ENCODE measurements around the gene TEX26. TPM values are rescaled to one million over a fixed set of nuclear protein-coding genes. Genes with fewer than 3 reads are reported as not detected.

TEX26 gene
- total RNA-seq, 1 donor from 2014 or later: not detected

DNA sequence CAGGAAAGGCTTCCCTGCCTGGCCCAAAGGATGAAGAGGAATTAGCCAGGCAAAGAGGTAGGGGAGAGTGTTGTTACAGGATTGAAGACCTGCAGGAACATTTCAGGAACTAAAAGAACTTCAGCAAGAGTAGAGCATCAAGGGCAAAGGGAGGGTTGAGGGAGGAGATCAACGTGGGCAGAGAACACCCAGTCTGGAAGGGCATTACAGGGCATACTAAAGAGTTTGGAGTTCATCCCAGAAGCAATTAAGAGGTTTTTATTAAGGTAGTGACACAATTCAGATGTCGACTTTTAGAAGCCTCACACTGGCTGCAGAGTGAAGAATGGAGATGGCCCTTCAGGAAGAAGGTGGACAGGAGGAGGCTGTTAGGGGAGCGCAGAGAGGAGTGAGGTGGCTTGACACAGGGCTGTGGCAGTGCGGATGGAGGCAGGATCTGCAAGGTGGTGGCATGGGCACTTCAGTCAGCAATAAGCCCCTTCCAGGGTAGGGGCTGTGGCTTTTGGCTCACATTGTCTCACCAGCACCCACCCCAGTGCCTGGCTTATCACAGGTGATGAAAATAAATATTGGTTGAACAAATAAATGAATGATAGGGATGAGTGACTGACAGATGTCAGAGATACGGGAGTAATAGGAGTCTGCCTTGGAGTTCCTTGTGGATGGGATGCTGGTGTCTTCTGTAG, 24.9 kb downstream of the TEX26 start:
- no peaks in the 10 kb centered on the region for H3K9me3 ChIP-seq
- intact Hi-C loops (cut with DNase I): no loop called here
- H3K36me3 ChIP-seq: no peaks in the 10 kb centered on the region
- no peak overlapping the region for H3K27ac ChIP-seq
- H3K4me3 ChIP-seq: no peak overlapping the region
- H3K4me1 ChIP-seq: no peaks in the 10 kb centered on the region
- no peaks in the 10 kb centered on the region for H3K27me3 ChIP-seq
- DNase-seq (ENCODE audit: low spot score in 2 of 2): no peak
- TF ChIP-seq CTCF (IDR thresholded peaks at IDR 0.05): no peak

DNA sequence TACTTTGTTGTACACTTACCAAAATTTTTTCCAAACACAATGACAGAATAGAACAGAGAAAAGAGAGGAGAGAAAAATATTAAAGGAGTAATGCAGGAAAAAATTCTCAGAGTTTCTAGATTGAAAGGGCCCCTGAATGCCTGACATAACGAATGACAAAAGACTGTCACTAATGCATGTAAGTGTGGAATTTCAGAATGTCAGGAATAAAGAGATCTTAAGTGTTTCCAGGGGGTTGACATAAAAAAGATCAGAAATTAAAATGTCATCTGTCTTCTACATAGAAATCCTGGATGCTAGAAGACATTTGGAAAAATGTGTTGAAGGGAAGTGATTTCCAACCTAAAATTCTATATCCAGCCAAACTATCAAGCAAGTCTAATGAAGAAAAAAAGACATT, 27.2 kb downstream of the TEX26 start:
- TF ChIP-seq CTCF (IDR thresholded peaks at IDR 0.05): no peak
- Histone ChIP-seq H3K4me3 (no peak overlapping the region), H3K27ac (no peak overlapping the region), H3K4me1 (no peaks in the 10 kb centered on the region), H3K36me3 (no peaks in the 10 kb centered on the region), H3K27me3 (no peaks in the 10 kb centered on the region), H3K9me3 (no peaks in the 10 kb centered on the region)
- DNase-seq (ENCODE audit: low spot score in 2 of 2): no peak
- intact Hi-C loops (cut with DNase I): no loop called here

GRCh38 chr13:30963791-30964190, 31.3 kb downstream of the TEX26 start:
- TF ChIP-seq CTCF (IDR thresholded peaks at IDR 0.05): no peak
- H3K9me3 ChIP-seq: no peaks in the 10 kb centered on the region
- no peaks in the 10 kb centered on the region for H3K4me1 ChIP-seq
- H3K27ac ChIP-seq: no peak overlapping the region
- no peaks in the 10 kb centered on the region for H3K27me3 ChIP-seq
- H3K4me3 ChIP-seq: no peak overlapping the region
- intact Hi-C loops (cut with DNase I): no loop called here
- no peak for DNase-seq (ENCODE audit: low spot score in 2 of 2)
- no peaks in the 10 kb centered on the region for H3K36me3 ChIP-seq

- DNase-seq (ENCODE audit: low spot score in 2 of 2): no peak
- Histone ChIP-seq H3K36me3 (no peaks in the 10 kb centered on the region), H3K27ac (no peak overlapping the region), H3K9me3 (no peaks in the 10 kb centered on the region), H3K27me3 (no peaks in the 10 kb centered on the region), H3K4me3 (no peak overlapping the region), H3K4me1 (no peaks in the 10 kb centered on the region)
- intact Hi-C loops (cut with DNase I): no loop called here
- TF ChIP-seq CTCF (IDR thresholded peaks at IDR 0.05): no peak
Measured at GRCh38 chr13:30965380-30965779, 32.9 kb downstream of the TEX26 start.

GRCh38 chr13:30966101-30966500, 33.6 kb downstream of the TEX26 start:
- DNase-seq (ENCODE audit: low spot score in 2 of 2): no peak
- Histone ChIP-seq H3K4me1 (no peaks in the 10 kb centered on the region), H3K9me3 (no peaks in the 10 kb centered on the region), H3K27ac (no peak overlapping the region), H3K4me3 (no peak overlapping the region), H3K36me3 (no peaks in the 10 kb centered on the region), H3K27me3 (no peaks in the 10 kb centered on the region)
- TF ChIP-seq CTCF (IDR thresholded peaks at IDR 0.05): no peak
- intact Hi-C loops (cut with DNase I): no loop called here

GRCh38 chr13:30968846-30969245, 36.4 kb downstream of the TEX26 start:
- Histone ChIP-seq H3K36me3 (no peaks in the 10 kb centered on the region), H3K9me3 (no peaks in the 10 kb centered on the region), H3K27ac (no peak overlapping the region), H3K4me1 (no peaks in the 10 kb centered on the region), H3K27me3 (no peaks in the 10 kb centered on the region), H3K4me3 (no peak overlapping the region)
- DNase-seq (ENCODE audit: low spot score in 2 of 2): no peak
- intact Hi-C loops (cut with DNase I): no loop called here
- no peak for TF ChIP-seq CTCF (IDR thresholded peaks at IDR 0.05)
